ENCODE results near the gene HIBADH.

DNA sequence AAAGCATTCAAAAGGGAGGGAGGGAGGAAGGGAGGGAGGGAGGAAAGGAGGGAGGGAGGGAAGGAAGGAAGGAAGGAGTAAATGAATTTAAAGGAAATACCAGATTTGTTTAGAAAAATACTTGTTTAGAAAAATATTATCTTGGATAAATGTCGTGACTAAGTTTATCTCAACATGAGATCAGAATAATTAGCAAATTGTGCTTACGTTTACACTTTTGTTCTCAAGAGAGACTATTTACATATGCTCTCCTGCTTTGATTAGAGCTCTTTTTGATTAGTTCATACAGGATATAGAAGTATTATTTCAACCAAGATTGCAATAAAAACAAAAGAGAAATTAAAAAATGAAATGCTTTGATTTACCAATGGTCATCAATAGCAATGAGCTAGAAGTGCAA lies 186.2 kb downstream of the HIBADH start:
- TF ChIP-seq, protein P1, sequence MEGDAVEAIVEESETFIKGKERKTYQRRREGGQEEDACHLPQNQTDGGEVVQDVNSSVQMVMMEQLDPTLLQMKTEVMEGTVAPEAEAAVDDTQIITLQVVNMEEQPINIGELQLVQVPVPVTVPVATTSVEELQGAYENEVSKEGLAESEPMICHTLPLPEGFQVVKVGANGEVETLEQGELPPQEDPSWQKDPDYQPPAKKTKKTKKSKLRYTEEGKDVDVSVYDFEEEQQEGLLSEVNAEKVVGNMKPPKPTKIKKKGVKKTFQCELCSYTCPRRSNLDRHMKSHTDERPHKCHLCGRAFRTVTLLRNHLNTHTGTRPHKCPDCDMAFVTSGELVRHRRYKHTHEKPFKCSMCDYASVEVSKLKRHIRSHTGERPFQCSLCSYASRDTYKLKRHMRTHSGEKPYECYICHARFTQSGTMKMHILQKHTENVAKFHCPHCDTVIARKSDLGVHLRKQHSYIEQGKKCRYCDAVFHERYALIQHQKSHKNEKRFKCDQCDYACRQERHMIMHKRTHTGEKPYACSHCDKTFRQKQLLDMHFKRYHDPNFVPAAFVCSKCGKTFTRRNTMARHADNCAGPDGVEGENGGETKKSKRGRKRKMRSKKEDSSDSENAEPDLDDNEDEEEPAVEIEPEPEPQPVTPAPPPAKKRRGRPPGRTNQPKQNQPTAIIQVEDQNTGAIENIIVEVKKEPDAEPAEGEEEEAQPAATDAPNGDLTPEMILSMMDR (IDR thresholded peaks at IDR 0.05 in 8 of 11, conservative IDR thresholded peaks at IDR 0.05 in 3 of 11) = no peak
- TF ChIP-seq POLR2A (IDR thresholded peaks at IDR 0.05) = no peak
- no peak for TF ChIP-seq POLR2AphosphoS5 (IDR thresholded peaks at IDR 0.05)
